Naive thymus-derived CD4-positive, alpha-beta T cell (primary cell): ENCODE measurements around the gene PBX1. TPM values are rescaled to one million over a fixed set of nuclear protein-coding genes. Genes with fewer than 3 reads are reported as not detected.
A peak's percentile ranks its signal among the peaks of the same experiment; 100 is the strongest.

ENCODE experiments used
- ATAC-seq: fragments of 150-1000 bp; cut with Tn5 transposase; 2 replicates; pipeline ENCODE4 v1.10.0; 2021; ENCODE audit warnings: mild to moderate bottlenecking, moderate library complexity
- CTCF ChIA-PET: fragments of 350-600 bp; sonication (Branson Sonifier 250); formaldehyde crosslinking; loops from one replicate; lab custom pipeline; 2021; ENCODE audit warnings: antibody characterized with exemption; lab: Charles Lee
- POLR2A ChIA-PET: fragments of 350-600 bp; sonication (Branson Sonifier 250); formaldehyde crosslinking; loops from one replicate; lab custom pipeline; 2021; ENCODE audit warnings: antibody characterized with exemption, inconsistent platforms; lab: Charles Lee
- DNase-seq, 9 donors: peaks; one replicate each; pipeline versions ENCODE4 v3.0.0 to v3.0.0-alpha.2; 2020 to 2022; ENCODE audit warnings: mixed read lengths in 1 of 9
- H3K27ac ChIP-seq: one replicate; pipeline ENCODE4 v1.7.0; 2013; ENCODE audit warnings: mild to moderate bottlenecking, low read depth, low read length, moderate library complexity
- H3K27me3 ChIP-seq, 2 donors: one replicate each; pipeline ENCODE4 v1.7.0; 2013; ENCODE audit warnings: low read length in 2 of 2, mild to moderate bottlenecking in 2 of 2, moderate library complexity in 2 of 2; ENCODE audit not compliant: control insufficient read depth in 2 of 2, insufficient read depth in 2 of 2
- H3K36me3 ChIP-seq, 3 experiments: 1 replicate in 2 of 3; 2 replicates in 1 of 3; pipeline ENCODE4 v1.7.0; 2013; ENCODE audit warnings: low read length in 3 of 3, mild to moderate bottlenecking in 3 of 3, moderate library complexity in 1 of 3; ENCODE audit not compliant: insufficient read depth in 3 of 3, control insufficient read depth in 2 of 3
- H3K4me1 ChIP-seq, 2 donors: one replicate each; pipeline ENCODE4 v1.7.0; 2013; ENCODE audit warnings: low read length in 2 of 2, mild to moderate bottlenecking in 2 of 2, moderate library complexity in 1 of 2; ENCODE audit not compliant: control insufficient read depth in 2 of 2, insufficient read depth in 2 of 2
- H3K4me3 ChIP-seq: 2 replicates; pipeline ENCODE4 v1.7.0; 2013; ENCODE audit warnings: mild to moderate bottlenecking, low read length
- H3K9me3 ChIP-seq, 3 experiments: 1 replicate in 2 of 3; 2 replicates in 1 of 3; pipeline ENCODE4 v1.7.0; 2013; ENCODE audit warnings: low read length in 3 of 3; ENCODE audit not compliant: control insufficient read depth in 2 of 3
- H3K27ac Mint-ChIP-seq, 9 donors: one replicate each; pipeline ENCODE4 v1.8.0; 2020 to 2022; ENCODE audit warnings: mixed read lengths in 9 of 9, mild to moderate bottlenecking in 8 of 9, moderate library complexity in 5 of 9, inconsistent platforms in 2 of 9
- H3K27me3 Mint-ChIP-seq, 5 donors: one replicate each; pipeline ENCODE4 v1.8.0; 2021 to 2022; ENCODE audit warnings: mixed read lengths in 5 of 5, mild to moderate bottlenecking in 1 of 5
- H3K36me3 Mint-ChIP-seq, 5 donors: one replicate each; pipeline ENCODE4 v1.8.0; 2020 to 2022; ENCODE audit warnings: mixed read lengths in 5 of 5, mild to moderate bottlenecking in 3 of 5, inconsistent platforms in 1 of 5
- H3K4me1 Mint-ChIP-seq, 7 donors: one replicate each; pipeline ENCODE4 v1.8.0; 2020 to 2022; ENCODE audit warnings: mixed read lengths in 7 of 7, mild to moderate bottlenecking in 3 of 7, inconsistent platforms in 1 of 7
- H3K4me3 Mint-ChIP-seq, 10 donors: one replicate each; pipeline ENCODE4 v1.8.0; 2020 to 2022; ENCODE audit warnings: mild to moderate bottlenecking in 10 of 10, mixed read lengths in 10 of 10, moderate library complexity in 6 of 10, inconsistent platforms in 2 of 10
- H3K9me3 Mint-ChIP-seq, 11 donors: one replicate each; pipeline ENCODE4 v1.8.0; 2020 to 2022; ENCODE audit warnings: mixed read lengths in 11 of 11, mild to moderate bottlenecking in 4 of 11, inconsistent platforms in 1 of 11, moderate library complexity in 1 of 11
- intact Hi-C, 2 donors: fragments of 100-400 bp; cut with micrococcal nuclease; formaldehyde crosslinking; loops; one replicate each; pipeline ENCODE4 v1.15.1; 2023
- polyA plus RNA-seq, 2 donors: library from polyadenylated mRNA; unstranded; fragments of 300-500 nt; fragmentation: Illumina TruSeq; gene quantifications; one replicate each; pipeline ENCODE4 v1.2.3, GENCODE V29; 2021
- total RNA-seq, 6 experiments: library from RNA in 5 of 6; stranded (reverse) in 5 of 6; gene quantifications; 1 replicate in 5 of 6; 2 replicates in 1 of 6; pipeline ENCODE4 v1.2.3 and lab custom pipeline; 2021 to 2026

The PBX1 gene
- total and polyA plus RNA-seq, 7 experiments from 2014 or later = 0.02 to 2.9 (median 1.7) TPM; not detected in 1

- Mint-ChIP-seq H3K4me1 (no peaks in the 10 kb centered on the region), H3K4me3 (no peak overlapping the region), H3K36me3 (no peaks in the 10 kb centered on the region), H3K27me3 (no peaks in the 10 kb centered on the region), H3K27ac (no peak overlapping the region), H3K9me3 (peaks cover 0 to 4% (median 0%) of the 10 kb centered on the region in 11 donors)
- Histone ChIP-seq H3K4me3 (no peak overlapping the region), H3K4me1 (no peaks in the 10 kb centered on the region), H3K36me3 (no peaks in the 10 kb centered on the region), H3K27me3 (no peaks in the 10 kb centered on the region), H3K9me3 (no peaks in the 10 kb centered on the region), H3K27ac (no peak overlapping the region)
- intact Hi-C loops = no loop called here
- POLR2A ChIA-PET = no interaction called here
- ATAC-seq (no peak), DNase-seq (no peak)
- CTCF ChIA-PET = no interaction called here
Measured at GRCh38 chr1:164846731-164847691, 288.0 kb downstream of the PBX1 start.

DNA sequence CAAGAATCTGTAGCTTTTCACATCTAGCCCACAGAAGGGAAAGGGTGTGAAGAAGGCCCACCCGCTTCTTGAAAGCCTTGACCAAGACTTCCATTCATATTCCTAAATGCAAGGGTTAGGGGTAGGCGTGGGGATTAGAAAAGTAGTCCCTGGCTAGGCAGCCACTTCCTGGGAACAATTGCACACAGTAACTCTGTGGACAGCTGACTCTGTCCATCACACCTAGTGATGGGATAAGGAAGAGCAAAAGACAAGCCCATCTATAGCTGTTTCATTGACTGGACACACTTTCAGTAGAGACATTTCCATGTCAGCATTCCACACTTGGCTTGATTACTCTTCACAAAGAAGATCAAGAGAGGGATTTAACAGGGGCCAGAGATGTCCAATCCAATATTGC is 294.2 kb downstream of the PBX1 start:
- H3K4me1 Mint-ChIP-seq = no peaks in the 10 kb centered on the region
- intact Hi-C loops = no loop called here
- no peak overlapping the region for H3K27ac ChIP-seq
- no peaks in the 10 kb centered on the region for H3K9me3 ChIP-seq
- ATAC-seq (no peak), DNase-seq (no peak)
- H3K27me3 ChIP-seq = no peaks in the 10 kb centered on the region
- peaks cover 0 to 10% (median 1%) of the 10 kb centered on the region in 11 donors for H3K9me3 Mint-ChIP-seq
- H3K27me3 Mint-ChIP-seq = peaks cover 0 to 11% (median 9%) of the 10 kb centered on the region in 5 donors
- ChIA-PET POLR2A (no interaction called here), CTCF (no interaction called here)
- no peaks in the 10 kb centered on the region for H3K36me3 ChIP-seq
- H3K4me3 ChIP-seq = no peak overlapping the region
- H3K4me1 ChIP-seq = no peaks in the 10 kb centered on the region
- H3K36me3 Mint-ChIP-seq = no peaks in the 10 kb centered on the region
- no peak overlapping the region for H3K4me3 Mint-ChIP-seq
- H3K27ac Mint-ChIP-seq = no peak overlapping the region

GRCh38 chr1:164855716-164856329 is 296.8 kb downstream of the PBX1 start:
- H3K27me3 ChIP-seq = no peaks in the 10 kb centered on the region
- Mint-ChIP-seq H3K4me1 (no peaks in the 10 kb centered on the region), H3K27ac (peak overlapping the region in 1 of 9 donors; percentile 56), H3K9me3 (peaks cover 0 to 10% (median 0%) of the 10 kb centered on the region in 11 donors), H3K36me3 (no peaks in the 10 kb centered on the region), H3K27me3 (peaks cover 0 to 11% (median 9%) of the 10 kb centered on the region in 5 donors), H3K4me3 (no peak overlapping the region)
- intact Hi-C loops = no loop called here
- no peaks in the 10 kb centered on the region for H3K36me3 ChIP-seq
- ATAC-seq = no peak
- DNase-seq = no peak
- H3K9me3 ChIP-seq = no peaks in the 10 kb centered on the region
- H3K4me1 ChIP-seq = no peaks in the 10 kb centered on the region
- H3K27ac ChIP-seq = no peak overlapping the region
- ChIA-PET POLR2A (no interaction called here), CTCF (no interaction called here)
- no peak overlapping the region for H3K4me3 ChIP-seq

DNA sequence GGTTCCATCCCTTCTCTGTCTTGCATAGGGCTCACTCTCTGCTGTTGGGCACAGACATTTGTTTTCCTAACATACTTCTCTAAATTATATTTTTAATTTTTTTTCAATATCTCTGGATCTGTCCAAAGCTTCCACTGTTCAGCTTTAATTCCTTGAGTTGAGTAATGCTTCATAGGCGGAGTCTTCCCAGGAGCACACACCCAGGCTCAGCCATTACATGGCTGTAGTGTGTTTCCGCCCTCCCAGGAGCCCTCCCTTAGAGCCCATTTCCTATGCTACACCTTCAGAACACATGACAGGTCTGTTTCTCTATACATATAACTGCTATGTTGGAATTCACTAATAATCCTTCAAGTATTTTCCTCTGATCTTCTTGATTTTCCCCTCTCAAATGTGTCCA is 297.4 kb downstream of the PBX1 start:
- ATAC-seq = no peak
- intact Hi-C loops = no loop called here
- no peak overlapping the region for H3K4me3 ChIP-seq
- H3K27ac ChIP-seq = no peak overlapping the region
- no peaks in the 10 kb centered on the region for H3K9me3 ChIP-seq
- ChIA-PET POLR2A (no interaction called here), CTCF (no interaction called here)
- Mint-ChIP-seq H3K27me3 (peaks cover 0 to 11% (median 9%) of the 10 kb centered on the region in 5 donors), H3K4me3 (no peak overlapping the region), H3K4me1 (no peaks in the 10 kb centered on the region), H3K36me3 (no peaks in the 10 kb centered on the region), H3K9me3 (peaks cover 0 to 10% (median under 1%) of the 10 kb centered on the region in 11 donors), H3K27ac (no peak overlapping the region)
- no peaks in the 10 kb centered on the region for H3K4me1 ChIP-seq
- no peaks in the 10 kb centered on the region for H3K27me3 ChIP-seq
- DNase-seq = no peak
- no peaks in the 10 kb centered on the region for H3K36me3 ChIP-seq

- no peak overlapping the region for H3K4me3 ChIP-seq
- Mint-ChIP-seq H3K27me3 (peaks cover 0 to 14% (median 11%) of the 10 kb centered on the region in 5 donors), H3K4me3 (no peak overlapping the region), H3K9me3 (peaks cover 0 to 7% (median 0%) of the 10 kb centered on the region in 11 donors), H3K27ac (no peak overlapping the region), H3K36me3 (no peaks in the 10 kb centered on the region), H3K4me1 (no peaks in the 10 kb centered on the region)
- POLR2A ChIA-PET = no interaction called here
- DNase-seq (no peak), ATAC-seq (no peak)
- no peaks in the 10 kb centered on the region for H3K4me1 ChIP-seq
- no peaks in the 10 kb centered on the region for H3K36me3 ChIP-seq
- CTCF ChIA-PET = no interaction called here
- H3K27ac ChIP-seq = no peak overlapping the region
- intact Hi-C loops = no loop called here
- H3K27me3 ChIP-seq = no peaks in the 10 kb centered on the region
- H3K9me3 ChIP-seq = no peaks in the 10 kb centered on the region
Measured at GRCh38 chr1:164857439-164857838, 298.5 kb downstream of the PBX1 start.

DNA sequence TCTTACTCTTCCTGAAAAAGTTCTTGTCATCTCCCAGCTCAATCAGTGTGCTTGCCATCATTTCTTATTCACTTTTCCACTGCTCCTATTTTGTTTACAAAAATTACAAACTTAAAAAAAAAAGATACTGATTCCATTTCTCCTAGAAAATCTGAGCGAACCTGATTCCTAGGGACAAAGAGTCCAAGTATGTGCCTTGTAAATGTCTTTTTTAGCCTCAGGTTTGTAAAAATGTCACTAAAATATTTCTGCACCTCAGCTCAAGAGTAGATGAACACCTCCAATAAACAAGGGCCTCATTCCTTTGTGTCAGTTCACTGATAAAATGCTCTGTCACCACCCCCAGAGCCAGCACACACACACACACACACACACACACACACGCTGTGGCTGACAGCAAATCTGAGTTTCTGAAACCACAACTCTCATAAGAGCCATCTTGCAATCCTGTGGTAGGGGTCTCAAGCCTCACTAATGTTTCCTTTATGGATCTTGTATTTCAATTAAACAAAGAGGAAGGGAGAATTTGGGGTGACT is 299.2 kb downstream of the PBX1 start:
- Histone ChIP-seq H3K27ac (no peak overlapping the region), H3K27me3 (no peaks in the 10 kb centered on the region), H3K4me1 (no peaks in the 10 kb centered on the region), H3K9me3 (no peaks in the 10 kb centered on the region), H3K36me3 (no peaks in the 10 kb centered on the region), H3K4me3 (no peak overlapping the region)
- ChIA-PET POLR2A (no interaction called here), CTCF (no interaction called here)
- no peak overlapping the region for H3K4me3 Mint-ChIP-seq
- no peak overlapping the region for H3K27ac Mint-ChIP-seq
- ATAC-seq = no peak
- H3K4me1 Mint-ChIP-seq = no peaks in the 10 kb centered on the region
- DNase-seq = no peak
- H3K27me3 Mint-ChIP-seq = peaks cover 0 to 14% (median 9%) of the 10 kb centered on the region in 5 donors
- intact Hi-C loops = no loop called here
- peaks cover 0 to 7% (median 0%) of the 10 kb centered on the region in 11 donors for H3K9me3 Mint-ChIP-seq
- no peaks in the 10 kb centered on the region for H3K36me3 Mint-ChIP-seq
